SK-N-SH (cell line): Measurements from ENCODE around the gene OR12D3.

Source experiments
- CHD2 ChIP-seq: fragments of 150-350 bp; IDR thresholded peaks from 2 replicates; pipeline ENCODE4 v1.6.1; 2018; ENCODE audit warnings: low read length; ENCODE audit not compliant: partially characterized antibody
- CTCF ChIP-seq: fragments of 200-600 bp; sonication (generic); IDR thresholded peaks from 2 replicates; pipeline ENCODE4 v1.6.1; 2017; ENCODE audit warnings: antibody characterized with exemption, mild to moderate bottlenecking, moderate library complexity
- EZH2phosphoT487 ChIP-seq: fragments of 200-600 bp; sonication (generic); IDR thresholded peaks from 2 replicates; pipeline ENCODE4 v1.6.1; 2017; ENCODE audit warnings: low read depth, mixed run types, mild to moderate bottlenecking, antibody characterized with exemption, moderate library complexity, borderline replicate concordance
- NFIC ChIP-seq: IDR thresholded peaks from 2 replicates; pipeline ENCODE4 v1.4.0; 2012; ENCODE audit warnings: borderline replicate concordance
- POLR2AphosphoS5 ChIP-seq: IDR thresholded peaks from 2 replicates; pipeline ENCODE4 v1.6.1; 2012; ENCODE audit warnings: low read depth, low read length
- SIN3A ChIP-seq: IDR thresholded peaks from 2 replicates; pipeline ENCODE4 v1.6.1; 2012; ENCODE audit warnings: low read depth, mild to moderate bottlenecking, low read length, moderate library complexity, borderline replicate concordance
- TAF1 ChIP-seq: IDR thresholded peaks from 2 replicates; pipeline ENCODE4 v1.6.1; 2012; ENCODE audit warnings: low read depth, mild to moderate bottlenecking, low read length, moderate library complexity, borderline replicate concordance
- USF1 ChIP-seq: IDR thresholded peaks from 2 replicates; pipeline ENCODE4 v1.4.0; 2012; ENCODE audit warnings: low read depth, borderline replicate concordance
- YY1 ChIP-seq: IDR thresholded peaks from 2 replicates; pipeline ENCODE4 v1.4.0; 2012; ENCODE audit warnings: low read depth, mild to moderate bottlenecking
- TF ChIP-seq, protein P1 (sequence below): IDR thresholded peaks from 2 replicates; pipeline ENCODE4 v1.6.1; 2012; ENCODE audit warnings: mild to moderate bottlenecking, low read depth, low read length, moderate library complexity
- TF ChIP-seq, protein P2 (sequence below): fragments of 150-350 bp; IDR thresholded peaks from 2 replicates; pipeline ENCODE4 v1.6.1; 2017; ENCODE audit warnings: antibody characterized with exemption, low read length, low read depth, borderline replicate concordance

- TF ChIP-seq CHD2 (no peak), POLR2AphosphoS5 (no peak), YY1 (no peak), USF1 (no peak), SIN3A (no peak), CTCF (no peak), NFIC (no peak), TAF1 (no peak), EZH2phosphoT487 (no peak)
- TF ChIP-seq, protein P1, sequence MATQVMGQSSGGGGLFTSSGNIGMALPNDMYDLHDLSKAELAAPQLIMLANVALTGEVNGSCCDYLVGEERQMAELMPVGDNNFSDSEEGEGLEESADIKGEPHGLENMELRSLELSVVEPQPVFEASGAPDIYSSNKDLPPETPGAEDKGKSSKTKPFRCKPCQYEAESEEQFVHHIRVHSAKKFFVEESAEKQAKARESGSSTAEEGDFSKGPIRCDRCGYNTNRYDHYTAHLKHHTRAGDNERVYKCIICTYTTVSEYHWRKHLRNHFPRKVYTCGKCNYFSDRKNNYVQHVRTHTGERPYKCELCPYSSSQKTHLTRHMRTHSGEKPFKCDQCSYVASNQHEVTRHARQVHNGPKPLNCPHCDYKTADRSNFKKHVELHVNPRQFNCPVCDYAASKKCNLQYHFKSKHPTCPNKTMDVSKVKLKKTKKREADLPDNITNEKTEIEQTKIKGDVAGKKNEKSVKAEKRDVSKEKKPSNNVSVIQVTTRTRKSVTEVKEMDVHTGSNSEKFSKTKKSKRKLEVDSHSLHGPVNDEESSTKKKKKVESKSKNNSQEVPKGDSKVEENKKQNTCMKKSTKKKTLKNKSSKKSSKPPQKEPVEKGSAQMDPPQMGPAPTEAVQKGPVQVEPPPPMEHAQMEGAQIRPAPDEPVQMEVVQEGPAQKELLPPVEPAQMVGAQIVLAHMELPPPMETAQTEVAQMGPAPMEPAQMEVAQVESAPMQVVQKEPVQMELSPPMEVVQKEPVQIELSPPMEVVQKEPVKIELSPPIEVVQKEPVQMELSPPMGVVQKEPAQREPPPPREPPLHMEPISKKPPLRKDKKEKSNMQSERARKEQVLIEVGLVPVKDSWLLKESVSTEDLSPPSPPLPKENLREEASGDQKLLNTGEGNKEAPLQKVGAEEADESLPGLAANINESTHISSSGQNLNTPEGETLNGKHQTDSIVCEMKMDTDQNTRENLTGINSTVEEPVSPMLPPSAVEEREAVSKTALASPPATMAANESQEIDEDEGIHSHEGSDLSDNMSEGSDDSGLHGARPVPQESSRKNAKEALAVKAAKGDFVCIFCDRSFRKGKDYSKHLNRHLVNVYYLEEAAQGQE, result no peak
- TF ChIP-seq, protein P2, sequence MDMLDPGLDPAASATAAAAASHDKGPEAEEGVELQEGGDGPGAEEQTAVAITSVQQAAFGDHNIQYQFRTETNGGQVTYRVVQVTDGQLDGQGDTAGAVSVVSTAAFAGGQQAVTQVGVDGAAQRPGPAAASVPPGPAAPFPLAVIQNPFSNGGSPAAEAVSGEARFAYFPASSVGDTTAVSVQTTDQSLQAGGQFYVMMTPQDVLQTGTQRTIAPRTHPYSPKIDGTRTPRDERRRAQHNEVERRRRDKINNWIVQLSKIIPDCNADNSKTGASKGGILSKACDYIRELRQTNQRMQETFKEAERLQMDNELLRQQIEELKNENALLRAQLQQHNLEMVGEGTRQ, result no peak
Measured at GRCh38 chr6:29388533-29388932, 13.4 kb upstream of the OR12D3 start.
